HepG2 (cell line): ENCODE data around the gene PDZD4. TPM values are rescaled to one million over a fixed set of nuclear protein-coding genes. Genes with fewer than 3 reads are reported as not detected.
A peak's percentile ranks its signal among the peaks of the same experiment; 100 is the strongest.

ENCODE experiments used
- ARNTL ChIP-seq: sonication (generic); formaldehyde crosslinking; IDR thresholded peaks from 2 replicates; pipeline ENCODE4 v1.4.0; 2020; ENCODE audit warnings: mild to moderate bottlenecking, missing genetic modification reagents
- BHLHE40 ChIP-seq: IDR thresholded peaks from 2 replicates; pipeline ENCODE4 v1.6.1; 2011; ENCODE audit warnings: low read length, improper control_type of control experiment
- BORCS8-MEF2B ChIP-seq: sonication (generic); formaldehyde crosslinking; IDR thresholded peaks from 2 replicates; pipeline ENCODE4 v1.8.0; 2022; ENCODE audit warnings: mild to moderate bottlenecking, missing genetic modification reagents
- CHCHD3 ChIP-seq: sonication (generic); formaldehyde crosslinking; IDR thresholded peaks from 2 replicates; pipeline ENCODE4 v1.8.0; 2022; ENCODE audit warnings: mild to moderate bottlenecking, missing genetic modification reagents, moderate library complexity
- GMEB1 ChIP-seq: sonication (generic); formaldehyde crosslinking; IDR thresholded peaks from 2 replicates; pipeline ENCODE4 v1.5.1; 2020; ENCODE audit warnings: missing genetic modification reagents, mild to moderate bottlenecking, borderline replicate concordance
- PAWR ChIP-seq: sonication (generic); formaldehyde crosslinking; IDR thresholded peaks from 2 replicates; pipeline ENCODE4 v1.4.0; 2020; ENCODE audit warnings: missing genetic modification reagents, mild to moderate bottlenecking, borderline replicate concordance
- PAXIP1 ChIP-seq: sonication (generic); formaldehyde crosslinking; conservative IDR thresholded peaks from 2 replicates; pipeline ENCODE4 v1.4.0; 2020; ENCODE audit warnings: mild to moderate bottlenecking, missing genetic modification reagents, moderate library complexity
- SOX5 ChIP-seq: IDR thresholded peaks from 2 replicates; pipeline ENCODE4 v1.6.1; 2016; ENCODE audit warnings: borderline replicate concordance
- TRIM22 ChIP-seq: fragments of 450-650 bp; IDR thresholded peaks from 2 replicates; pipeline ENCODE4 v1.6.1; 2017
- ZBTB34 ChIP-seq: sonication (generic); formaldehyde crosslinking; IDR thresholded peaks from 2 replicates; pipeline ENCODE4 v1.8.0; 2022; ENCODE audit warnings: mild to moderate bottlenecking, missing genetic modification reagents
- ZFY ChIP-seq: sonication (generic); formaldehyde crosslinking; IDR thresholded peaks from 2 replicates; pipeline ENCODE4 v1.4.0; 2020; ENCODE audit warnings: missing genetic modification reagents
- ZNF142 ChIP-seq: sonication (generic); formaldehyde crosslinking; IDR thresholded peaks from 2 replicates; pipeline ENCODE4 v1.4.0; 2020; ENCODE audit warnings: missing genetic modification reagents
- ZNF670 ChIP-seq: sonication (generic); formaldehyde crosslinking; IDR thresholded peaks from 2 replicates; pipeline ENCODE4 v1.8.0; 2022; ENCODE audit warnings: mild to moderate bottlenecking, missing genetic modification reagents, borderline replicate concordance
- ZNF891 ChIP-seq: sonication (generic); formaldehyde crosslinking; IDR thresholded peaks from 2 replicates; pipeline ENCODE4 v1.5.0; 2020; ENCODE audit warnings: mild to moderate bottlenecking, missing genetic modification reagents
- polyA plus RNA-seq, 8 experiments: library from polyadenylated mRNA; depleted of rRNA in 3 of 8; stranded (reverse) in 7 of 8; unstranded in 1 of 8; fragments of >200 nt; fragmentation: Illumina TruSeq in 4 of 8; extraction: Trizol in 4 of 8; gene quantifications; 2 replicates each; pipeline versions ENCODE4 v1.2.1 to v1.2.3, GENCODE V29; 2011 to 2016; ENCODE audit warnings: low read depth in 4 of 8, missing spikeins in 1 of 8, mixed read lengths in 1 of 8; ENCODE audit not compliant: insufficient read depth in 1 of 8
- total RNA-seq, 5 experiments: library from RNA; depleted of rRNA; stranded (reverse); fragments of >200 nt; fragmentation: Illumina TruSeq; extraction: Trizol; gene quantifications; 2 replicates each; pipeline ENCODE4 v1.2.3, GENCODE V29; 2016; ENCODE audit warnings: low read depth in 1 of 5

PDZD4 gene
- total and polyA plus RNA-seq, 2 of the 13 experiments (the other 11 are each of a cell fraction or from before 2014, with no cell fraction given), result not detected

- TF ChIP-seq BHLHE40 (no peak), PAWR (CRISPR knock-in tag) (no peak), TRIM22 (no peak), ZFY (peak; percentile 64), SOX5 (CRISPR knock-in tag) (peak; percentile 46; the same call in 1 of the 2 replicates), CHCHD3 (CRISPR knock-in tag) (no peak), BORCS8-MEF2B (CRISPR knock-in tag) (peak; percentile 55; the same call in 1 of the 2 replicates), ARNTL (CRISPR knock-in tag) (no peak), ZNF142 (no peak), ZBTB34 (CRISPR knock-in tag) (0 out of 2 replicates have a peak, but pooled peaks have one; percentile 21), PAXIP1 (CRISPR knock-in tag) (no peak; the same call in 1 of the 2 replicates), ZNF670 (0 out of 2 replicates have a peak, but pooled peaks have one; percentile 48), GMEB1 (CRISPR knock-in tag) (peak; percentile 86), ZNF891 (CRISPR knock-in tag) (0 out of 2 replicates have a peak, but pooled peaks have one; percentile 19)
Measured at GRCh38 chrX:153794018-153794896, 36.1 kb downstream of the PDZD4 start, which contains the start of the genes IDH3G and SSR4 (continued).
